Heart right ventricle (tissue), 16 donors: Measurements from ENCODE around the gene PHYKPL. TPM values are rescaled to one million over a fixed set of nuclear protein-coding genes. Genes with fewer than 3 reads are reported as not detected.

Source experiments
- ATAC-seq, 8 donors: fragments of 200-7000 bp; cut with Tn5 transposase; one replicate each; pipeline ENCODE4 v1.9.1; 2020; ENCODE audit warnings: mild to moderate bottlenecking in 8 of 8, moderate library complexity in 8 of 8, moderate number of reproducible peaks in 1 of 8
- DNase-seq, 2 donors: peaks; one replicate each; pipeline ENCODE4 v3.0.0-alpha.2; 2020
- H3K27ac ChIP-seq, 10 donors: fragments of 200-600 bp; sonication (generic) in 2 of 10; one replicate each; pipeline versions ENCODE4 v1.5.0 to v1.8.0; 2020 to 2022; ENCODE audit warnings: mild to moderate bottlenecking in 3 of 10
- H3K27me3 ChIP-seq, 7 donors: fragments of 200-600 bp; one replicate each; pipeline ENCODE4 v1.8.0; 2021 to 2022; ENCODE audit warnings: mild to moderate bottlenecking in 2 of 7
- H3K36me3 ChIP-seq, 9 donors: fragments of 200-600 bp; sonication (generic) in 1 of 9; one replicate each; pipeline versions ENCODE4 v1.5.0 to v1.8.0; 2020 to 2022; ENCODE audit warnings: mild to moderate bottlenecking in 2 of 9
- H3K4me1 ChIP-seq, 9 donors: fragments of 200-600 bp; sonication (generic) in 1 of 9; one replicate each; pipeline versions ENCODE4 v1.5.0 to v1.8.0; 2020 to 2022; ENCODE audit warnings: mild to moderate bottlenecking in 4 of 9
- H3K4me3 ChIP-seq, 10 donors: fragments of 200-600 bp; sonication (generic) in 2 of 10; one replicate each; pipeline versions ENCODE4 v1.5.0 to v1.8.0; 2020 to 2022; ENCODE audit warnings: mild to moderate bottlenecking in 7 of 10, moderate library complexity in 2 of 10
- H3K9me3 ChIP-seq, 11 donors: fragments of 200-600 bp in 10 of 11; sonication (generic) in 2 of 11; one replicate each; pipeline versions ENCODE4 v1.5.0 to v1.8.0; 2013 to 2022; ENCODE audit warnings: mild to moderate bottlenecking in 2 of 11, control low read depth in 1 of 11, moderate library complexity in 1 of 11
- CTCF ChIP-seq, 9 donors: fragments of 200-600 bp; sonication (generic) in 2 of 9; IDR thresholded peaks; one replicate each; pipeline versions ENCODE4 v1.5.0 to v1.8.0; 2021 to 2022; ENCODE audit warnings: antibody characterized with exemption in 9 of 9, mild to moderate bottlenecking in 5 of 9, moderate library complexity in 1 of 9
- WGBS, 2 donors: extraction: QIAGEN DNeasy Blood & Tissue Kit; methylation state at CpG; one replicate each; pipeline ENCODE4 v1.1.7; 2013; ENCODE audit warnings: inconsistent platforms in 1 of 2; 5-methylcytosine and 5-hydroxymethylcytosine counted together
- intact Hi-C, 10 donors: fragments of 100-400 bp; cut with DNase I; formaldehyde crosslinking; loops; one replicate each; pipeline versions ENCODE4 v1.11.1 to v1.14.2; 2022
- polyA plus RNA-seq, 2 donors: library from polyadenylated mRNA; stranded (reverse); fragments of 200-250 nt; gene quantifications; one replicate each; pipeline ENCODE4 v1.2.3, GENCODE V29; 2013
- total RNA-seq, 10 donors: library from RNA; stranded (reverse); fragmentation: NEBNext Ultra II Directional in 3 of 10; extraction: Animal tissue kit (Norgen Biotek cat#: 25700) in 3 of 10; gene quantifications; one replicate each; pipeline versions ENCODE4 v1.2.1 to v1.2.4, GENCODE V29; 2021 to 2023
- donor health status: Arrhythmogenic right ventricular cardiomyopathy.
- donor health status: ischemic (EF 13 %, LVEDD 7.1; RV severe dilation, severe dysfunction).
- donor health status: healthy with polysubstance abuse.
- donor health status: DM: no; HTN: yes; CAD: no.
- donor health status: DM: no; HTN: no; CAD: no.
- donor health status: ischemic (EF 25% LVEDD 6.9; RV normal size, moderate dysfunction).
- donor health status: ischemic (EF 25% LVEDD 5.7; RV mildly dilated, moderate dysfunction).
- donor health status: healthy.
- donor health status: DM: yes; HTN: yes; CAD: no.
- donor health status: Ischemic cardiomyopathy.
- donor health status: ischemic (EF 35%, LVEDD 5.7; RV mildly dilated, moderate dysfunction).
- donor health status: nonischemic (EF 11% LVEDD 7.7; RV severe dilation, severe dysfunction).
- donor health status: DM: yes; HTN: yes; CAD: no.
- donor health status: PGD.
- donor health status: ischemic (EF 29% LVEDD 5.4; RV normal size, mild dysfunction).
- donor health status: nonischemic (EF 23%, LVEDD 6.1; RV moderate dilation, normal function).

The PHYKPL gene
- total and polyA plus RNA-seq, 12 donors, result 24.8 to 59.8 (median 37.3) TPM

GRCh38 chr5:178216779-178217178 lies 15.8 kb downstream of the PHYKPL start:
- Histone ChIP-seq H3K27me3 (no peaks in the 10 kb centered on the region), H3K4me3 (no peak overlapping the region), H3K9me3 (no peaks in the 10 kb centered on the region), H3K27ac (no peak overlapping the region), H3K36me3 (peaks cover 4 to 99% (median 51%) of the 10 kb centered on the region in 9 donors), H3K4me1 (peaks cover 0 to 25% (median 5%) of the 10 kb centered on the region in 9 donors)
- intact Hi-C loops, result no loop called here
- 93 to 96% methylated on average over 3 of the region's 3 CpGs for WGBS, 2 donors
- TF ChIP-seq CTCF (IDR thresholded peaks at IDR 0.05), result no peak
- ATAC-seq, result no peak
- no peak for DNase-seq

GRCh38 chr5:178216088-178216534 lies 16.5 kb downstream of the PHYKPL start:
- TF ChIP-seq CTCF (IDR thresholded peaks at IDR 0.05), result no peak
- Histone ChIP-seq H3K27me3 (no peaks in the 10 kb centered on the region), H3K4me1 (peaks cover 0 to 19% (median 5%) of the 10 kb centered on the region in 9 donors), H3K27ac (peak overlapping the region in 1 of 10 donors; percentile 42), H3K4me3 (no peak overlapping the region), H3K9me3 (no peaks in the 10 kb centered on the region), H3K36me3 (peaks cover 4 to 99% (median 57%) of the 10 kb centered on the region in 9 donors)
- 86 to 93% methylated on average over 5 of the region's 5 CpGs for WGBS, 2 donors
- intact Hi-C loops, result no loop called here
- no peak for DNase-seq
- ATAC-seq, result no peak

GRCh38 chr5:178215280-178216002 lies 17.2 kb downstream of the PHYKPL start:
- no peak for TF ChIP-seq CTCF (IDR thresholded peaks at IDR 0.05)
- DNase-seq (no peak), ATAC-seq (peak in 2 of 8 donors; percentile 6 to 24)
- H3K36me3 ChIP-seq, result peaks cover 4 to 99% (median 61%) of the 10 kb centered on the region in 9 donors
- intact Hi-C loops, result no loop called here
- H3K27ac ChIP-seq, result peak overlapping the region in 1 of 10 donors; percentile 42
- H3K27me3 ChIP-seq, result no peaks in the 10 kb centered on the region
- peaks cover 0 to 19% (median 5%) of the 10 kb centered on the region in 9 donors for H3K4me1 ChIP-seq
- H3K4me3 ChIP-seq, result no peak overlapping the region
- WGBS, 2 donors, result 80 to 83% methylated on average over 13 of the region's 13 CpGs
- no peaks in the 10 kb centered on the region for H3K9me3 ChIP-seq

- ATAC-seq (no peak), DNase-seq (no peak)
- H3K36me3 ChIP-seq, result peaks cover 4 to 99% (median 73%) of the 10 kb centered on the region in 9 donors
- TF ChIP-seq CTCF (IDR thresholded peaks at IDR 0.05), result no peak
- H3K27me3 ChIP-seq, result no peaks in the 10 kb centered on the region
- 92 to 93% methylated on average over 6 of the region's 6 CpGs for WGBS, 2 donors
- peaks cover 0 to 19% (median 5%) of the 10 kb centered on the region in 9 donors for H3K4me1 ChIP-seq
- no peaks in the 10 kb centered on the region for H3K9me3 ChIP-seq
- H3K27ac ChIP-seq, result no peak overlapping the region
- intact Hi-C loops, result no loop called here
- H3K4me3 ChIP-seq, result no peak overlapping the region
Measured at GRCh38 chr5:178214160-178214803, 18.3 kb downstream of the PHYKPL start.
